ENCODE results near the gene RASSF1. TPM values are rescaled to one million over a fixed set of nuclear protein-coding genes. Genes with fewer than 3 reads are reported as not detected.

Gene RASSF1
- total RNA-seq, 1 experiment from 2014 or later: 15.9 TPM

- Histone ChIP-seq H2AFZ (no peak overlapping the region), H3K27ac (no peak overlapping the region), H3K4me2 (no peak overlapping the region), H3K9me2 (ENCODE audit: insufficient read depth) (no peaks in the 10 kb centered on the region), H3F3A (ENCODE audit: insufficient read depth, low read depth) (no peaks in the 10 kb centered on the region), H3K79me2 (ENCODE audit: low read depth) (no peaks in the 10 kb centered on the region), H4K20me1 (ENCODE audit: insufficient read depth) (no peaks in the 10 kb centered on the region; the same call in 1 of the 2 replicates), H3K4me3 (no peak overlapping the region), H3K36me3 (ENCODE audit: low read depth) (no peaks in the 10 kb centered on the region), H3K9me3 (ENCODE audit: insufficient read depth, low read depth) (no peaks in the 10 kb centered on the region), H3K27me3 (ENCODE audit: insufficient read depth, low read depth) (no peaks in the 10 kb centered on the region), H3K4me1 (replicated peaks; ENCODE audit: insufficient read depth) (peaks cover 8% of the 10 kb centered on the region; the same call in 1 of the 2 replicates)
- ChIA-PET CTCF (no interaction called here), POLR2A (ENCODE audit: unreplicated experiment) (no interaction called here)
- BruUV-seq (replicated peaks): no TSS peak
- TF ChIP-seq EZH2 (IDR thresholded peaks at IDR 0.05; ENCODE audit: low read depth): no peak
- TF ChIP-seq, protein P1, sequence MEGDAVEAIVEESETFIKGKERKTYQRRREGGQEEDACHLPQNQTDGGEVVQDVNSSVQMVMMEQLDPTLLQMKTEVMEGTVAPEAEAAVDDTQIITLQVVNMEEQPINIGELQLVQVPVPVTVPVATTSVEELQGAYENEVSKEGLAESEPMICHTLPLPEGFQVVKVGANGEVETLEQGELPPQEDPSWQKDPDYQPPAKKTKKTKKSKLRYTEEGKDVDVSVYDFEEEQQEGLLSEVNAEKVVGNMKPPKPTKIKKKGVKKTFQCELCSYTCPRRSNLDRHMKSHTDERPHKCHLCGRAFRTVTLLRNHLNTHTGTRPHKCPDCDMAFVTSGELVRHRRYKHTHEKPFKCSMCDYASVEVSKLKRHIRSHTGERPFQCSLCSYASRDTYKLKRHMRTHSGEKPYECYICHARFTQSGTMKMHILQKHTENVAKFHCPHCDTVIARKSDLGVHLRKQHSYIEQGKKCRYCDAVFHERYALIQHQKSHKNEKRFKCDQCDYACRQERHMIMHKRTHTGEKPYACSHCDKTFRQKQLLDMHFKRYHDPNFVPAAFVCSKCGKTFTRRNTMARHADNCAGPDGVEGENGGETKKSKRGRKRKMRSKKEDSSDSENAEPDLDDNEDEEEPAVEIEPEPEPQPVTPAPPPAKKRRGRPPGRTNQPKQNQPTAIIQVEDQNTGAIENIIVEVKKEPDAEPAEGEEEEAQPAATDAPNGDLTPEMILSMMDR (conservative IDR thresholded peaks at IDR 0.05): no peak; the same call in 1 of the 2 replicates
- intact Hi-C loops (cut with micrococcal nuclease; ENCODE audit: unreplicated experiment): no loop called here
- DNase-seq: no peak
These were observed 47.5 kb upstream of the RASSF1 start for GRCh38 chr3:50388016-50388719.

- H3F3A ChIP-seq (ENCODE audit: insufficient read depth, low read depth): no peaks in the 10 kb centered on the region
- intact Hi-C loops (cut with micrococcal nuclease; ENCODE audit: unreplicated experiment): no loop called here
- H4K20me1 ChIP-seq (ENCODE audit: insufficient read depth): no peaks in the 10 kb centered on the region; the same call in 1 of the 2 replicates
- no peaks in the 10 kb centered on the region for H3K9me3 ChIP-seq (ENCODE audit: insufficient read depth, low read depth)
- no peak overlapping the region for H3K4me3 ChIP-seq
- no peak overlapping the region for H3K27ac ChIP-seq
- H2AFZ ChIP-seq: no peak overlapping the region
- H3K27me3 ChIP-seq (ENCODE audit: insufficient read depth, low read depth): no peaks in the 10 kb centered on the region
- no peaks in the 10 kb centered on the region for H3K9me2 ChIP-seq (ENCODE audit: insufficient read depth)
- H3K79me2 ChIP-seq (ENCODE audit: low read depth): no peaks in the 10 kb centered on the region
- H3K36me3 ChIP-seq (ENCODE audit: low read depth): no peaks in the 10 kb centered on the region
- ChIA-PET POLR2A (ENCODE audit: unreplicated experiment) (no interaction called here), CTCF (no interaction called here)
- BruUV-seq (replicated peaks): no TSS peak
- DNase-seq: no peak
- H3K4me1 ChIP-seq (replicated peaks; ENCODE audit: insufficient read depth): no peaks in the 10 kb centered on the region
- no peak overlapping the region for H3K4me2 ChIP-seq
- no peak for TF ChIP-seq EZH2 (IDR thresholded peaks at IDR 0.05; ENCODE audit: low read depth)
These were observed 45.1 kb upstream of the RASSF1 start for GRCh38 chr3:50385754-50386153.

DNA sequence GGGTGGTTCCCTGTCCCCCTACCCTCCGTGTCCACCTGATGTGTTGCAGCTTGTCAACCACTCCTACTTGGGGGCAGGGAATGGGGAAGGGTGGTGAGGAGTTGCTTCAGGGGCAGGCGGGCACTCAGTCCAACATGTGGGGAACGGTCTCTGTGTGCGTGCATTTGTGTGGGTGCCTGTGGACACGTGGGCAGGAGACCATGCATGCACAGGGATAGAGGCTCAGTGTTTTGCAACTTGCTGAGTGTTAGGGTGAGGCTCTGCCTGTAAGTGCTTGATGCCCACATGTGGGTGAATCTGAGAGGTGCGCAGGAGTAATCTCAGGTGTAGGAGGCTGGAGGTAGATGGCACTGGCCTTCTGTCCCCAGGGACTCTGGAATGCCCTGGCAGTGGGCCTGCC is 43.1 kb upstream of the RASSF1 start:
- Histone ChIP-seq H3K4me3 (no peak overlapping the region), H3F3A (ENCODE audit: insufficient read depth, low read depth) (no peaks in the 10 kb centered on the region), H4K20me1 (ENCODE audit: insufficient read depth) (no peaks in the 10 kb centered on the region; the same call in 1 of the 2 replicates), H2AFZ (no peak overlapping the region), H3K79me2 (ENCODE audit: low read depth) (no peaks in the 10 kb centered on the region), H3K36me3 (ENCODE audit: low read depth) (no peaks in the 10 kb centered on the region), H3K27ac (no peak overlapping the region), H3K9me3 (ENCODE audit: insufficient read depth, low read depth) (no peaks in the 10 kb centered on the region), H3K4me1 (replicated peaks; ENCODE audit: insufficient read depth) (no peaks in the 10 kb centered on the region), H3K27me3 (ENCODE audit: insufficient read depth, low read depth) (no peaks in the 10 kb centered on the region), H3K9me2 (ENCODE audit: insufficient read depth) (no peaks in the 10 kb centered on the region), H3K4me2 (no peak overlapping the region)
- no peak for TF ChIP-seq EZH2 (IDR thresholded peaks at IDR 0.05; ENCODE audit: low read depth)
- ChIA-PET POLR2A (ENCODE audit: unreplicated experiment) (no interaction called here), CTCF (interaction anchor here (0.6 kb wide), 2 partner anchors 268 to 1005 kb away, joined by 3 to 9 read pairs; no protein-coding TSS in a partner anchor)
- BruUV-seq (replicated peaks): no TSS peak
- no peak for DNase-seq
- intact Hi-C loops (cut with micrococcal nuclease; ENCODE audit: unreplicated experiment): no loop called here

DNA sequence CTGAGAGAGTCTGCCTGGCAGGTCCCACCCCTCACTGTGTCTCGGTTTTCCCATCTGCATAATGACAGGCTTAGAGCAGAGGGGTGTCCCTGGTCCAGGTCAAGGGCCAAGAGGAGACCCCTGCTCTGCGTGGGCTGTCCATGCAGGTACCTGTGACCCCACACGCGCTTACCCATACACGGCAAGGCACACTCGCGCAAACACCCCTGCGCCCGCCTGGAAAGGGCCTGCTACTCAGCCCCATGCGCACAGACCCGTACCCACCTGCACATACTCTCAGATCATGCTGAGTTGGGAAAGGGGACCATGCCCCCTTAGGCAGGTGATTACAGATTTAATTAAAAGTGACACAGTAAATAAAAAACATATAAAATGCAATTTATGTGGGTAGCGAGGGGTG is 42.1 kb upstream of the RASSF1 start:
- ChIA-PET CTCF (no interaction called here), POLR2A (ENCODE audit: unreplicated experiment) (no interaction called here)
- Histone ChIP-seq H3F3A (ENCODE audit: insufficient read depth, low read depth) (no peaks in the 10 kb centered on the region), H3K36me3 (ENCODE audit: low read depth) (no peaks in the 10 kb centered on the region), H3K4me3 (no peak overlapping the region), H3K9me2 (ENCODE audit: insufficient read depth) (no peaks in the 10 kb centered on the region), H4K20me1 (ENCODE audit: insufficient read depth) (no peaks in the 10 kb centered on the region; the same call in 1 of the 2 replicates), H3K27ac (no peak overlapping the region), H3K4me1 (replicated peaks; ENCODE audit: insufficient read depth) (no peaks in the 10 kb centered on the region), H2AFZ (no peak overlapping the region), H3K9me3 (ENCODE audit: insufficient read depth, low read depth) (no peaks in the 10 kb centered on the region), H3K4me2 (no peak overlapping the region), H3K79me2 (ENCODE audit: low read depth) (no peaks in the 10 kb centered on the region), H3K27me3 (ENCODE audit: insufficient read depth, low read depth) (no peaks in the 10 kb centered on the region)
- TF ChIP-seq, protein P1 (conservative IDR thresholded peaks at IDR 0.05): no peak
- TF ChIP-seq EZH2 (IDR thresholded peaks at IDR 0.05; ENCODE audit: low read depth): no peak
- no peak for DNase-seq
- BruUV-seq (replicated peaks): no TSS peak
- intact Hi-C loops (cut with micrococcal nuclease; ENCODE audit: unreplicated experiment): no loop called here

Measured in PC-9 (cell line).